Astrocyte of the hippocampus (primary cell): ENCODE results near the gene CHMP6.

Experiments
- DNase-seq: peaks from one replicate; pipeline ENCODE4 v3.0.0; 2011; ENCODE audit warnings: low read depth, low spot score

The CHMP6 gene

DNA sequence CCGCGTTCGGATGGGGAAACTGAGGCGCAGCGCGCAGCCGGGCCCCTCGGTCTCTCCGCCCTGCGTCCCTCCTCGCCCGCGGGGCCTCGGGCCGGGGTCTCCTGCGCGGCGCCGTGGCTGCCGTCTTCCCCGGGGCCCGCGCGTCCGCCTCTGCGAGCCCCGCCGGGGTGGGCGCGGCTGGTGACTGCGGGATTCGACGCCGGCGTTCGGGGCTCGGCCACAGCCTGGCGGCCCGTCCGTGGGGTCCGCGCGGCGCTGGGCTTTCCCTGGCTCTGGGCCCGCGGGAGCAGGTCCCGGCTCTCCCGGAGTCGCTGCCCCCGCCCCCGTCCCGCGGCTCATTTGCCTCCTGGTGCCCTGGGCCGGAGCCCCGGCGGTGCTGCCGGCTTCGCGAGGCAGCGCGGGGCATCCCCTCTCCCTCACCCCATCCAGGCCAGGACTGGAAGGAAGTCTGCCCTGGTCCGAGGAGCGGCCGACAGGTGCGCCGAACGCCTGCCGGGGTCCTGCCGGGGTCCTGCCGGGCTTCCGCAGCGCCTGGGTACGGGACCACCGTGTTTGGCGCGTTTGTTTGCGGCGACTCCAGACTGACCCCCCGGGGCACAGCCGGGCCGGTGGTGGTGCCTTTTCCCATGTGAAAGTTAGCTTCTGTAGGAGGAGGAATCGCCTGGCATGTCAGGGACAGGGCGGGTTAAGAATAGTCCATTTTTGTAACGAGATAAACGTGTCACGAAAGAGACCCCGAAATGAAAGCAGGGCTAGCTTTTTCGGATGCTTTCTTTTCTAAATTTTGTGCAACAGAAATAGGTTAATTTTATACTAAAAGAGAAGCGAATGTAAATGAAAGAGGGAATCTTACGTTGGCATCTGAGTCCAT lies 671 bp downstream of the CHMP6 start:
- peak; percentile 56 for DNase-seq

DNA sequence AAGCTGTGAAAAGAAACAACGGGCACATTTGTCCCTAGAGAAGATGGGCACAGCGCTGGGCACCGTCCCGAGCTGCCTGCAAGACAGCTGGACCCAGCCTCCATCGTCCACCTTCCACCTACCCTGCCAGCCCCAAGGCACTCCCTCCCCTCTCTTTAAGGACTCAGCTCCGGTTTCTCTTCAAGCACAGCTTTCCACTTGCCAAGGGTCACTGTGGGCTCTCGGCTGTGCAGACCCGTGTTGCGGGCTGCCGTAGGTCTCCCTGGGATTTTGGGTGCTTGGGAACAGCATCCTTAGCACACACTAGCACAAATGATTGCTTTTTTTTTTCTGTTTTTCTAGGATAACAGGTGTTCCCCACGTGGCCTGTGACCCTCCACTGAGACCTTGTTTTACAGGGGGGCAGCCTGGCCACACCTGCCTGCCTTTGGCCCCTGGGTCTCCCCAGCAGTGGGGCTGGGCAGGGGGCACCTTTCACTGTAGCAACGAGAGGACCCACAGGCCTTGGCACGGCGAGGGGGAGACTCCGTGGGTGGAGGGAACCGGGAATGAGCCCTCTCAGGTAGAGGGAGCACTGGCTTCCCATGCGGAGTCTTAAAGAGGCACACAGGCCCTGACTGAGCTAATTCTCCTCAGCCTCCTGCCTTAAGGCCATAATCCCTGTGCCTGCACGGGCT lies 1.4 kb downstream of the CHMP6 start:
- no peak for DNase-seq

DNA sequence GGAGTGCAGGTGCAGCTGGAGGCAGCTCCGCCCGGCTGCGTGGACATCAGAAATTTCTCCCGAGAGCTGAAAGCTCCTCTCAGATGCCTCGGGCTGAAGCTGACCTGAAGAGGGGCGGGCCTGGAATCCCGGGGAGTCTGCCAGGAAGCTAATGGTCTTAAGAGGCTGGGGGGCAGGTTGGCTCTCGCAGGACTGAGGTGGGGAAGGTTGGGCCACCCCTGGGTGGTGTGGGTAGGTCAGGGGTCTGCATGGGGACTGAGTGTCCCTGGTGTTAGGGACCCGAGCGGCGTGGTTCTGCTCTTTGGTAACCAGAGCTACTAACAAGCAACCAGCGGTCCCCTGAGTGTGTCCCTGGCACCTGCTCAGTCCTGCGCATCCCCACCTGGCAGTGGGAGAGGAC lies 3.5 kb downstream of the CHMP6 start:
- DNase-seq: no peak

DNA sequence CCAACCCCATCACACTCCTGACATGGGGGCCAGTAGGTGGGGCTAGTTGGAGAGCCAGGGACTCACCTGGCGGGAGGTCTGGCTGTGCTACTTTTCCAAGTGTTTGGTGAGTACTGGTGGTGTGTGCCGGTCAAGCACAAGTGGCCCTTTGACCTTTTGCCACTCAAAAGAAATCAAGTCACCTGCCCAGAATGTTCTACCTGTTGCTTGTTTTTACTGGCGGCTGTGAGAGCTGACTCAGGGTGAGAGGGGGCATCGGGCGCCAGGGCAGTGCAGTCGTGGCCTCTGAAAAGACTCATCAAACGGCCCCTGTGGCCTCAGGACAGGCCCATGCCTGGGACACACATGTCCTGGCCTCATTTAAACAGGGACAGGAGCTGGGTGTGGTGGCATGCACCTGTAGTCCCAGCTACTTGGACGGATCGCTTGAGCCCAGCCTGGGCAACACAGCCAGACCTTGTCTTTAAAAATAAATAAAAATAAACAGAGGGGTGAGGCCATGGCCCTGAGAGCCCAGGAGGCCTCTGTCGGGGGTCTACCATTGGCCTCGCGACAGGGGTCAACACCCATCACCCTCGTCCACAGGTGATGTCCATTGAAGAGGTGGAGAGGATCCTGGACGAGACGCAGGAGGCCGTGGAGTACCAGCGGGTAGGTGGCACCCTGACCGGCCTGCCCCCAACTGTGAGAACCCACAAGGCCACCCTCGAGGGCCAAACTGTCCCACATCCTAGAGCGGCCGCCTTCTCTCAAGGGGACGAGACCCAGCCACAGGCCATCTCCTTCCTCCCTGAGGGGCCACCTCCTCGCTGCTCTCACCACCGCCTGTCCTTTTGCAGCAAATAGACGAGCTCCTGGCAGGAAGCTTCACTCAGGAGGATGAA lies 5.0 kb downstream of the CHMP6 start:
- DNase-seq: no peak

DNA sequence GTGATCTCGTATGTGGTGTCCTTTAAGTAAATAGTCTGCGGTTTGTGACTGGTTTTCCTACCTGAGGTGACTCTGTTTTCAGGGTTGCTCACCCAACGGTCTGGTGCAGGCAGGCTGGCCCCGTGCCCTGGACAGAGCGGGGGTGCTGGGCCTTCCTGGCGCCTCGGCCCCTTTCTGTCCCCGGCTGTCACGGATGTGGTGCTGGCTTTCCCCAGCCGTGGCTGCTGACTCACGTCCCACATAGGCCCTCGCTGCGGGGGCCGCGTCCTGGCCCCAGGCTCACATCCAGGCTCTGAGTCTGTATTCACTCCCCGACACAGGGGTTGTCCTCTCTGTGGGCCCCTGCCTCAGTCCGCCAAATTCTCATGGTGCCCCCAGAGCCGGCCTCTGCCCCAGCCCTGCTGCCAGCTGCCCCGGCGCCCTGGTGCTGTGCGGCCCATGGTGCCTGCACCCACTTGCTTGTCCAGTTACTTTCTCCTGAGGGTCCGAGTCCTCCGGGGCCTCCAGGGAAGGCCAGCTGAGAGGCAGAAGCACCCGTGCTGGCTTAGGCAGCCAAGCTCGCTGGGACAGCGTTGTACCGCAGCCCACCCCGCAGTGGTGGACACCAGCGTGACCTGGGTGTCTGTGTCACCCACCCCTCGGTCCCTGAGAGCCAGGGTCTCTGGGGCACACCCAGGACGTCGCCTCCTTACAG lies 5.9 kb downstream of the CHMP6 start:
- peak; percentile 88 for DNase-seq

DNA sequence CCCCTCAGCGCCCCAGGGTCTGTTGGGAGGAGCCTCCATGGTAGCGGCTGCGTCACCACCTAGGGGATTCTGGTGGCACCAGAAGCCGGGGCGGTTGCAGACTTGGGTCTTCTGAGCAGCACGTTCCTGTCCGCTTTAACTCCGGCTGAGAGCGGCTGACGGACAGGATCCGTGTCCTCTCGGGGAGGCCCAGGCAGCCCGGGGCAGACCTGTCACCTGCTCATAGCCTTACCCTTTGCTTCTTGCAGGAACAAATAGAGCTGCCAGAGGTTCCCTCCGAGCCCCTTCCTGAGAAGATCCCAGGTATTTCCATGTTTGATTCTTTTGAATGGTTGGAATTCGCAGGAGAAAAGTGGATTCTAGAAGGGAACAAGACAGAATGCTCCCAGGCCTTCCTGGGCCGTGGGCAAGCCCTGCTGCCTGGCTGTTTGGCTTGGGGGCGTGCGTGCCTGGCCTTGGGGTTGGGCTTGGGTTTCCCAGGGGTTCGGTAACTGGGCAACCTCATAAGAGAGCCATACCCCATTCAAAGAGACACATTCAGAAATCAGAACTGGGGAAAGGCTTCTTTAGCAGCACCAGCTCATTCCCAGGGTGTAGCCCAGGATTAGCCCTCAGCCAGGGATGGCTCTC lies 6.6 kb downstream of the CHMP6 start:
- DNase-seq: no peak

DNA sequence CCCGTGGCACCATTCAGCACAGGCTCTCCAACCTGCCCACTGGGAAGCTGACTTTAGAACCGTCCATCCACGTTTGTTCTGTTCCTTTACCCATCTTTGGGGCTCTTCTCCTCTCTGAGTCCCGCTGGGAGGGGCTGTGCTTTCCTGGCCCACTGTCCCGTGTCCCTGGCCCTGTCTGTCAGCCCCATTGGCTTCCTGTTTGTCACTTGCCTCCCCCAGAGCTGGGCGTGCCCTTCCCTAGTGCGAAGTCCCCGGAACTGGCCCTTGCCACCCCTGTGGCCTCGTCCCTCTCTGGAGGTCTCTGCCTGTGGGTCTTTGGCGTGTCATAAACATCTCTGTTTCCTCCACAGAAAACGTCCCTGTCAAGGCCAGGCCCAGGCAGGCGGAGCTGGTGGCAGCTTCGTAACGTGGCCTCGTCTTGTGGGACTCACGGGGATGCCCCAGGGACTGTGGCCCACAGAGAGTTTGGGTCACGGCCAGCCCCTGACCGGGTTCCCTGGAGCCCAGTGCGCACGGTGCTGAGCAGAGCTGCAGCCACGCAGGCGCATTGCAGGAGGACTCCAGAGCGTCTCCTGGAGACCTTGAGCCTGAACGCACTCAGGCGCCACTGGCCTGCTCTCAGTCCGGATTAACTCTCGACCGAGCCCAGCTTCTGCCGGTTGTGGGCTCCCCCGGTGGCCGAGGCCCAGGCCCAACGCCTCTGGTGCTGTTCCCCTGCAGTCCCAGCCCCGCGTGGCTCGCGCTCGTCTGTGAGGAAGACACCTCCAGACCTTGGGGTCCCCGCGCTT lies 7.3 kb downstream of the CHMP6 start:
- DNase-seq: no peak

DNA sequence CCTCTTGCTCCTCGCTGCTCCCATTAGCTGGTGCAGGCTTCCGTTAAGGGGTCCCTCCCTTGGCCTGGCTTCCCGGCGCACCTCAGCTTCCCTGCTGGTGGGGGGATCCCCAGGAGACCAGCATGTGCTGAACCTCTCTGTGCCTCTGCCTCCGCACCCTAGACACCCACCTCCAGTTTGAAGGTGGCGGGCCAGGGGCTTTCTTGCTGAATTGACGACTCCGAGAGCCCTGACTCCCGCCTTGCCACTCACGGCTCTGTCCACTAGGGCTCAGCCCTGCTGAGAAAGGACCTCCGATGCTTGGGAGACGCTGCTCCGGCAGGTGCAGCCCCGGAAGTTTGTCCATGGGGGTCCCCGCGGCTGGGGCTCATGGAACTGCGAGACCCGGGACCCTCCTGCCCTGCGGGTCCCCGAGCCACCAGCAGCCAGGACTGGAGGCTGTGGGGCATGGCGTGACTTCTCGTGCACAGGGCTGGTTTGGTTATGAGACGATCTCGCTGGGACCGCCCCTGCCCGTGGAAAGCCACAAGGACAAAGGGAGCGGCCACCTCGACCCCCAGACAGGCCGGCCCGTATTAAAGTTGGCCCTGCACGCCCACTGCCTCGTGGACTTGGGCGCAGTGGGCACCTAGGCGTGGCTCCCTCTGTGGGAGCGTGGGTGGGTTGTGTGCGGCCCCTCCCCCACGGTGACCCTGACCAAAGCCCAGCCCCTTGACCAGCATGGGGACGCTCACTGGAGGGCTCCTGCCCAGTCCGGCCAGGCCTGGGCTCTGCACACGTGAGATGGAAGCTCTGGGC lies 8.1 kb downstream of the CHMP6 start:
- DNase-seq: no peak

DNA sequence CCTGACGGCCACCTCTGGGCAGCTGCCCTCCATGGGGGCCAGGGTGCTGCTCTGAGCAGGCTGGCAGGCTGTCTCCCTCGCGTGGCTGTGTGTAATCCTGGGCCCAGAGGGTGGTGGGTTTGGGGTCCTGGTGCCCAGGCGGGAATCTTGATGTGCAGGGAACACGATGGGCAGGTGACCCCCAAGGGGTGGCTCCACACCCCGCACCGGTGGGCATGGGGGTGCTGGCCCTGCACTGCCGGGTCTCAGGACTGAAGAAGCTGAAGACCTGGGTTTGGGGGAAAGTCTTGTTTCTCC lies 8.6 kb downstream of the CHMP6 start:
- no peak for DNase-seq

DNA sequence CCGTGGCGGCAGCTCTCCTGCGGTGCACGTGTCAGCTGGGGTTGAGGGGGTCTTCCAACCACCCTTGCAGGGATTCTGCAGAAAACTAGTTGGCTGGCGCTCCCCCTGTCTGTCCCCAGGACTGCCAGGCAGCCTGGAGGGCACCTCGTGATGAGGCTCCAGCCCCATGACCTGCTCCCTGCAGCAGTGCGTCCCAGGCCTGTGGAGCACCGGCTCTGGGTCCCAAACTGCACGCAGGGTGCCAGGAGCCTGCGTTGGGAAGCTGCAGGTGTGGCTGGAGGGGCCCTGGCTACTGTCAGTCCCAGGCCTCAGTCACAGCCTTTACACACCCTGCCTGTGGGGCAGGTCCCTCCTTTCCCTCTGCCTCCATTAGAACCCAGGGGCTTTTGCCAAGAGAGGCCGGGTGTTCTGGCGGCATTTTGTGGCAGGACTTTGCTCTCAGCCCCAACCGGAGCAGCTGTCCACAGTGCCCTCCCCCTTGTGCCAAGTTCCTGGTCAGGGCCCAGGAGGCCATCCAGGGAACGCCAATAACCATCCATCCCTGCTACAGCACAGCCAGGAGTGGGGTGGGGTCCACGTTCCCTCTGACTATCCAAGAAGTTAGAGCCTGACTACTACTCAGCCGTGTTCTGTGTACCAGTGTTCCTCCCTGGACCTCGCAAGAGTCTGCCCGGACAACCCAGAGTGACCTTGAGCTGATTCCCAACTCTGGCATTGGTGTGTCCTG lies 9.2 kb downstream of the CHMP6 start:
- no peak for DNase-seq

DNA sequence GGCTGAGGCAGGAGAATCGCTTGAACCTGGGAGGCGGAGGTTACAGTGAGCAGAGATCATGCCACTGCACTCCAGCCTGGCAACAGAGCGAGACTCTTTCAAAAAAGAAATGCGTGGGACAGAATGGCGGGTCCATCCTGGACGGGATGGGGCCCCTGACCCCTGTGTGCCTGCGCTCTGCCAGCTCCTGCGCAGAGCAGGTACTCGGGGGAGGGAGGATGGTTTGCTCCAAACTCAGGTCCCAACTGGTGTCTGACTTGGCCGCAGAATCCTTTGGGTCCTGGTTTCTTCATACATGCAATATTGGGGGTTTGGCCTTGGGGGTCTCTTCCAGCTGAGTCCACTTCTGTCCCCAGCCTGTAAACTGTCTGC lies 10.4 kb downstream of the CHMP6 start:
- DNase-seq: no peak

DNA sequence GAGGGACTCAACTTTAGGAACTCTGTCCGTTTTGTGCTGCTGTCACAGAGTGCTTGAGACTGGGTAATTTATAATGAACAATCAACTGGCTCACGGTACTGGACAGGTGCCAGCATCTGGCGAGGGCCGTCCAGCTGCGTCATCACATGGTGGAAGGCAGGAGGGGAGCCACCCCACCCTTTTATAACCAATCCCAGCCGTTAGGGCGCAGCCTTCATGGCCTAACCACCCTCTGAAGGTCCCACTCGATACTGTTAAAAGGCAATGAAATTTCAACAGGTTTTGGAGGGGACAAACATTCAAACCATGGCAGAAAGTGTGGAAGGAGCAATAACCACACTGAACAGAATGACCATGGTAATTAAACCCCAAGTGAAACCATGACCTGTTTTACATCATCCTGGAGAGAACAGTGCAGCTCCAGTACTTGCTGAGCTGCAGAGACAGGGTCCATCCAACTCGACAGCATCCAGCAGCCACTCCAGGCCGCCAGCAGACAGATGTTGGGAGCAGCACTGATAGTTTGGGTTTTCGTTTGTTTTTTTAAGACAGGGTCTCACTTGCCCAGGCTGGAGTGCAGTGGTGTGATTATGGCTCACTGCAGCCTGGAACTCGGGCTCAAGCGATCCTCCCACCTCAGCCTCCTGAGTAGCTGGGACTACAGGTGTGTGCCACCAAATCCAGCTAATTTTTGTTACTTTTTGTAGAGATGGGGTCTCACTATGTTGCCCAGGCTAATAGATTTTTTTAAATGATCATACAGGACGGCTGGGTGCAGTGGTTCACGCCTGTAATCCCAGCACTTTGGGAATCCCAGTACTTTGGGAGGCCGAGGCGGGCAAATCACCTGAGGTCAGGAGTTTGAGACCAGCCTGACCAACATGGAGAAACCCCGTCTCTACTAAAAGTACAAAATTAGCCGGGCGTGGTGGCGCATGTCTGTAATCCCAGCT lies 11.0 kb downstream of the CHMP6 start:
- peak; percentile 81 for DNase-seq

DNA sequence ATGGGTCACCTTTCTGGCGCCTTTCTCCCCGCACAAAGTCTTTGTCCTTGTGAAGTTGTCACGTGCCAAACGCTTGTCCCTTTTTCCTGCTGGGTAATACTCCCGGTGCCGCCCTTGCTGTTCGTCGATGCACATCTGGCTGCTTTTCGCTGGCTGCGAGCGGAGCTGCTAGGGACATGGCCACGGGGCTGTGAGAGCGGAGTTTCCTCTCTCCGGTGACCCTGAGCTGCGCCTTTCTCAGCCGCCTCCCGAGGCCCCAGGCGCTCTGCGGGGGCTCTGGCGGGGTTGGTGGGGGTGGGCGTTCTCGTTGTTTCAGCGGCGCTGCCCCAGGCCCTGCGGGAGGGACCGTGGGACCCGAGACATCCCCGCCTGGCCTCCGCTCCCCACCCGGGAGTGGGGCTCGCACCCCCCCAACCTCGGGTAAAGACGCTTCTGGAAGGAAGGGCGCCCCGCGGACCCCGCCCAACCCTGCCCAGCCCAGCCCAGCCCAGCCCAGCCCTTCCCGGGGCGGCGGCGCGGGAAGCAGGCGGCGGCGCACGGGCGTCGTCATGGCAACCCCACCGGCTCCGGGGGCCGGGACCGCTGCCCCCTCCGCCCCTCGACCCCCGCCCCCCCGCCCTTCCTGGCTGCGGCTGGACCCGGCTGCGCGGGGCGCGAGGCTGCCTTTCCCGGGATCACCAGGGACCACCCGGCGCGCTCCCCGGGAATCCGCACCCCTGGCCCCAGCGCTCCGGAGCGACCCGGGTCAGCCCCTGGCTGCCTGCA lies 12.3 kb downstream of the CHMP6 start:
- peak; percentile 42 for DNase-seq

DNA sequence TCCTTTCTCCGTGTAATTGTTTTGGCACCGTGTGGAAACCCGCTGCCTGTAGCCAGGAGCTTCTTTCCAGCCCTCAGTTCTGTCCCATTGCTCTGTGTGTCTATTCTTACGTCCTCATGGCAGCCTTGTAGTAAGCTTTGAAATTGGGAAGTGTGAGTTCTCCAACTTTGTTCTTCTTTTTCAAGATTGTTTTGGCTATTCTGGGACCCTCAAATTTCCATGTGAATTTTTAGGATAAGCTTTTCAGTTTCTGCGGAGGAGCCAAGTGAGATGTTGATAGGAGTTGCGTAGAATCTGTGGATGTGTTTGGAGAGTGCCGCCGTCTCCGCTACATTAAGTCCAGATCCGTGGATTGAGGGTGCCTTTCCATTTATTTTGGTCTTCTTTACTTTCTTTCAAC lies 15.2 kb downstream of the CHMP6 start:
- DNase-seq: no peak

DNA sequence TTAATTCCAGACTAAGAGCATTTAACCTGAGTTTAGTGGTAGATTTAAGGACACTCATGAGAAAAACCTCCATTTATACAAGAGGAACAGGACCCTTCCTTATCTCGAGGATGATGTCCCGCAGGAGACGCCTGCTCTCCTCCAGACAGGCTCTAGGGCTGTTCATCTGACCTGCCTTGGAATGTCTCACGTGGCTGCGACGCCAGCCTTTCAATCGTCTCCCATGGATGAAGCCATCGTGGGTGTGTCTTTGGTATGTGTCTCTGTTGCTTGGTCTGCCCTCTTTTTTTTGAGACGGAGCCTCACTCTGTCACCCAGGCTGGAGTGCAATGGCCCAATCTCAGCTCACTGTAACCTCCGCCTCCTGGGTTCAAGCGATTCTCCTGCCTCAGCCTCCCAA lies 16.5 kb downstream of the CHMP6 start:
- no peak for DNase-seq

DNA sequence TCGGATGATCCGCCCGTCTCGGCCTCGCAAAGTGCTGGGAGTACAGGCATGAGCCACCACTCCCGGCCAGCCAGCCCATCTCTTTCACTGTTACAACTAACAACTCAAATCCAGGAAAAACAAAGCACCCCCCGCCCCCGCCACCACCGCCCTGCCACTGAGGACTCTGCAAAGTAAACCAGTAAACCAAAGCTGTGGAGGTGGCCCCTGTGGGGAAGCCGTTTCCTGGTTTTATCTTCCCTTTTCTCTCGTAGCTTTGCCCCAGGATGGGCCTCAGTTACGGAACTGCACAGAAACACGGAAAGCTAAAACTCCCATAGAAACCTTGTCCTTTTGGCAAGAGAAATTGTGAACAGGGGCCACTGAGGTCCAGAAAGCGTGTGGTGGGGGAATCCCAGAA lies 17.5 kb downstream of the CHMP6 start:
- no peak for DNase-seq

DNA sequence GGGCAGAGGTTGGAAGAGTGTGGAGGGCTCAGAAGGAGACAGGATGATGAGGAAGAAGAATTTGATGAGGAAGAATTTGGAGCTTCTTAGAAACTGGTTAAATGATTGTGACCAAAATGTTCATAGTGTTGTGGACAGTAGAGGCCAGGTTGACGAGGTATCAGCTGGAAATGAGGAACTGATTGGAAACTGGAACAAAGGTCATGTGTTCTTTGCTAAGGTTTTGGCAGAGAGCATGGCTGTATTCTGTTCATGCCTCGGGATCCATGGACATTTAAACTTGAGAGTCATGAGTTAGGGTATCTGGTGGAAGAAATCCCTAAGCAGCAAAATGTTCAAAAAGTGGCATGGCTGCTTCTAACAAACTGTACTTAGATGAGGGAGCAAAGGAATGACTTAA lies 19.3 kb downstream of the CHMP6 start:
- no peak for DNase-seq
